ENCODE measurements around the gene WDR47. TPM values are rescaled to one million over a fixed set of nuclear protein-coding genes. Genes with fewer than 3 reads are reported as not detected.

Gene WDR47
- 12.6 and 15.2 TPM in 2 replicates for total RNA-seq (ENCODE audit: low replicate concordance)
- long read RNA-seq, full-length matches to known transcripts, result 1 of 11 reads
- long read RNA-seq, partial matches to known transcripts, result 7 of 11 reads
- long read RNA-seq, other reads (novel, unspliced or antisense), result 3 of 11 reads

DNA sequence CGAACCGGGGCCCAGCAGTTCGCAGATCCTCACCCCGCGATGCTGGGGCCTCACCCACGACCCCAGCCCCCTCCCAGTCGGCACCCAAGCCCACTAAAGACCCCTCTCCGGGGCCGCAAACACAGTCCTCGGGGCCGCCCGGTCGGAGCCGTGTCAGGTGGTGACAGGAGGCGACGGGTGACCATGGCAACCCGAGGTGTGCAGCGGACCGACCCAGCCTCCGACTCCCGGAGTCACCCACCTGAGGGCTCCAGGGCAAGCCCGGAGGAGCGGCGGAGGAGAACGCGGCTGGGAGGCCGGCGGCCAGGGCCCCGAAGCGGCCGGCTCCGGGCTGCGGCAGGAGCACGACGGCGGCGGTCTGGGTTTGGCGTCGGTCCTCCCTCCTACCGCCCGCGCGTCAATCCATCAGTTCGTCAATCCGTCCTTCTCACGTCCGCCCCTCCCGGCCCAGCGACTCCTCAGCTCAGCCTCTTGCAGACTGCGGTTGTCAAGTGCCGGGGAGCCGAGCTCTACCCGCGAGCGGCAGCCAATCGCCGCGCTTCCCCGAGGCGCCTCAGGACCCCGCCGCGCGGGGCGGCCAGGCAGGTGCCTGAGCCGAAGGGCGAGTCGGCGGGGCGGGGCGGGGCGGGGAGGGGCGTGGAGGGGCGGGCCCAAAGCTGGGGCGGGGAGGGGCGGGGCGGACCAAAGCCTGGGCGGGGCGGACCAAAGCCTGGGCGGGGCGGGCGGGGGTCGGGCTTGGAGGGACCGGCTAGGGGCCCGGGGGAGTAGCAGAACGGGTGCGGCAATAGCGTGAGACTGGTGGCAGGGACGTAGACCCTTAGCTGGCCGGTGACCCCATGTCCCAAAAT lies at the start of gene WDR47:
WDR47 (minus strand) TSS at position 482 of the 848 bp plus-strand sequence. CDS start 18,590 bp downstream, outside the sequence.
- no peaks in the 10 kb centered on the region for H3K9me3 Mint-ChIP-seq
- H3K27me3 Mint-ChIP-seq, result peaks cover 4% of the 10 kb centered on the region
- DNase-seq (ENCODE audit: extremely low spot score, unreplicated experiment), result peak; percentile 95
- peak within 1 kb of the TSS; percentile 80 for H3K27ac Mint-ChIP-seq
- peak within 1 kb of the TSS; percentile 95 for H3K4me3 Mint-ChIP-seq
- TF ChIP-seq, protein P1, sequence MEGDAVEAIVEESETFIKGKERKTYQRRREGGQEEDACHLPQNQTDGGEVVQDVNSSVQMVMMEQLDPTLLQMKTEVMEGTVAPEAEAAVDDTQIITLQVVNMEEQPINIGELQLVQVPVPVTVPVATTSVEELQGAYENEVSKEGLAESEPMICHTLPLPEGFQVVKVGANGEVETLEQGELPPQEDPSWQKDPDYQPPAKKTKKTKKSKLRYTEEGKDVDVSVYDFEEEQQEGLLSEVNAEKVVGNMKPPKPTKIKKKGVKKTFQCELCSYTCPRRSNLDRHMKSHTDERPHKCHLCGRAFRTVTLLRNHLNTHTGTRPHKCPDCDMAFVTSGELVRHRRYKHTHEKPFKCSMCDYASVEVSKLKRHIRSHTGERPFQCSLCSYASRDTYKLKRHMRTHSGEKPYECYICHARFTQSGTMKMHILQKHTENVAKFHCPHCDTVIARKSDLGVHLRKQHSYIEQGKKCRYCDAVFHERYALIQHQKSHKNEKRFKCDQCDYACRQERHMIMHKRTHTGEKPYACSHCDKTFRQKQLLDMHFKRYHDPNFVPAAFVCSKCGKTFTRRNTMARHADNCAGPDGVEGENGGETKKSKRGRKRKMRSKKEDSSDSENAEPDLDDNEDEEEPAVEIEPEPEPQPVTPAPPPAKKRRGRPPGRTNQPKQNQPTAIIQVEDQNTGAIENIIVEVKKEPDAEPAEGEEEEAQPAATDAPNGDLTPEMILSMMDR (conservative IDR thresholded peaks at IDR 0.05), result no peak
- peaks cover 8% of the 10 kb centered on the region for H3K4me1 Mint-ChIP-seq (ENCODE audit: unreplicated experiment)
- H3K36me3 Mint-ChIP-seq, result no peaks in the 10 kb centered on the region

- Mint-ChIP-seq H3K4me3 (peak overlapping the region; percentile 94), H3K9me3 (no peaks in the 10 kb centered on the region), H3K4me1 (ENCODE audit: unreplicated experiment) (peaks cover 14% of the 10 kb centered on the region), H3K36me3 (peaks cover 9% of the 10 kb centered on the region), H3K27me3 (no peaks in the 10 kb centered on the region), H3K27ac (peak overlapping the region; percentile 94)
- TF ChIP-seq, protein P1 (conservative IDR thresholded peaks at IDR 0.05), result no peak
- DNase-seq (ENCODE audit: extremely low spot score, unreplicated experiment), result no peak
Measured at GRCh38 chr1:109091078-109091838, 49.4 kb upstream of the WDR47 start.

DNA sequence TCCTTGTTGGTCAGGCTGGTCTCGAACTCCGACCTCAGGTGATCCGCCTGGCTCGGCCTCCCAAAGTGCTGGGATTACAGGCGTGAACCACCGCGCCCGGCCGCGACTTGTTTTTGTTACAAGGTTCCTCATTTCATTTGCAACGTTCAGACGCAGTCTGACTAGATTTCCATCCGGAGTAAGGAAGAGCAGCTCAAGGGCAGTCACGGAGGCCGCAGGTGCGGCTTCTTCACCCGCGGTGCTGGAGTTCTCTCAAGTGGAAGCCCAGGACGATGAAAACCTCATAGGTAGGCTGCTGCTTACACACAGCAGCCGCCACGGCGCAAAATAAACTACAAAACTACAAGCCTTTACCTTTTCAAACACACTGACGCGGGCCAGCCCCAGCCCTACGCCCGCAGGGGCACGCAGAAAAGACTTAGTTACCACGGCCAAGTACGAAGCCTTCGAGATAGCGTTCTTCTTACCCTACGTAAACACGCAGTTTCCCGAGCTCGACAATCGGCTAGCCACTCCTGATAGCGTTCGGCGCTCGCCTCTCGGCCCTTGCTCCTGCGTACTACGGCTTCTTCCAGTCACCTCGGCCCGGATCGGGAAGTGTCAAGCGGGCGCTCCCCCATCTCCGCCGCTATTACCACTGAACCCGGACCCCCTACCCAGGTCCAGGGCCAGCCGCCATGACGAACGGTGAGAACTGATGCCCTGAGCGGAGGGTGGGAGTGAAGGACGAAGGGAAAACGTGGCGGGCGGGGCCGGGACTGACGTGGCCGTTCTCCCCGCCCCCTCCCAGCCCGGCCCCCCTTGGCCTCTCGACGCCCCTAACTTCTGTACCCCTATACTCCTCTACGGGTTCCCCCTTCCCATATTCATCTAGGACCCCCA lies 48.5 kb upstream of the WDR47 start, which contains the start of gene TMEM167B:
TMEM167B (plus strand) TSS at position 569 of the 882 bp plus-strand sequence; CDS start at position 678, 109 bp downstream.
- peak within 1 kb of the TSS; percentile 94 for H3K27ac Mint-ChIP-seq
- H3K27me3 Mint-ChIP-seq, result no peaks in the 10 kb centered on the region
- peaks cover 14% of the 10 kb centered on the region for H3K4me1 Mint-ChIP-seq (ENCODE audit: unreplicated experiment)
- DNase-seq (ENCODE audit: extremely low spot score, unreplicated experiment), result peak; percentile 90
- TF ChIP-seq, protein P1 (conservative IDR thresholded peaks at IDR 0.05), result no peak
- H3K4me3 Mint-ChIP-seq, result peak within 1 kb of the TSS; percentile 94
- H3K36me3 Mint-ChIP-seq, result peaks cover 9% of the 10 kb centered on the region
- no peaks in the 10 kb centered on the region for H3K9me3 Mint-ChIP-seq

GRCh38 chr1:109089242-109090015 lies 47.5 kb upstream of the WDR47 start:
- Mint-ChIP-seq H3K27me3 (no peaks in the 10 kb centered on the region), H3K36me3 (peaks cover 6% of the 10 kb centered on the region), H3K9me3 (no peaks in the 10 kb centered on the region), H3K27ac (peak overlapping the region; percentile 6), H3K4me1 (ENCODE audit: unreplicated experiment) (peaks cover 14% of the 10 kb centered on the region), H3K4me3 (peak overlapping the region; percentile 94)
- TF ChIP-seq, protein P1 (conservative IDR thresholded peaks at IDR 0.05), result peak; percentile 72
- DNase-seq (ENCODE audit: extremely low spot score, unreplicated experiment), result no peak

Measured in type B pancreatic cell (in vitro differentiated cells).